Right lobe of liver (tissue), 6 donors: ENCODE results near the gene OR12D3. TPM values are rescaled to one million over a fixed set of nuclear protein-coding genes. Genes with fewer than 3 reads are reported as not detected.
"Not testable (repeated sequence)": the region's sequence is repeated elsewhere in the genome, so short reads cannot be mapped to it uniquely, and the experiment has no call there.

ENCODE experiments used
- ATAC-seq, 4 donors: fragments of 200-7000 bp; cut with Tn5 transposase; one replicate each; pipeline ENCODE4 v1.9.1; 2020; ENCODE audit warnings: mild to moderate bottlenecking in 4 of 4, moderate library complexity in 4 of 4
- DNase-seq, 3 donors: peaks; one replicate each; pipeline ENCODE4 v3.0.0-alpha.2; 2020
- H3K27ac ChIP-seq, 3 donors: fragments of 200-600 bp; one replicate each; pipeline ENCODE4 v1.8.0; 2022
- H3K27me3 ChIP-seq, 2 donors: fragments of 200-600 bp; one replicate each; pipeline ENCODE4 v1.8.0; 2022
- H3K36me3 ChIP-seq, 4 donors: fragments of 200-600 bp; sonication (generic) in 1 of 4; one replicate each; pipeline versions ENCODE4 v1.5.1 to v1.8.0; 2017 to 2022; ENCODE audit warnings: control low read depth in 1 of 4
- H3K4me1 ChIP-seq, 4 donors: fragments of 200-600 bp; sonication (generic) in 1 of 4; one replicate each; pipeline versions ENCODE4 v1.5.1 to v1.8.0; 2017 to 2022; ENCODE audit warnings: control low read depth in 1 of 4
- H3K4me3 ChIP-seq, 3 donors: fragments of 200-600 bp; one replicate each; pipeline ENCODE4 v1.8.0; 2022
- H3K9me3 ChIP-seq, 4 donors: fragments of 200-600 bp; sonication (generic) in 1 of 4; one replicate each; pipeline versions ENCODE4 v1.5.1 to v1.8.0; 2017 to 2022; ENCODE audit warnings: control low read depth in 1 of 4
- CTCF ChIP-seq, 4 donors: fragments of 200-600 bp in 3 of 4; fragments of 450-650 bp in 1 of 4; IDR thresholded peaks; one replicate each; pipeline versions ENCODE4 v1.5.1 to v1.8.0; 2016 to 2022; ENCODE audit warnings: antibody characterized with exemption in 4 of 4, mild to moderate bottlenecking in 2 of 4
- POLR2A ChIP-seq: fragments of 450-650 bp; IDR thresholded peaks from one replicate; pipeline ENCODE4 v1.6.1; 2017; ENCODE audit warnings: antibody characterized with exemption, mild to moderate bottlenecking
- WGBS: methylation state at CpG from one replicate; pipeline ENCODE4 v1.1.6; 2018; ENCODE audit warnings: low coverage, low lambda C conversion rate; ENCODE audit not compliant: insufficient coverage; ENCODE audit errors: missing lambda C conversion rate; 5-methylcytosine and 5-hydroxymethylcytosine counted together
- intact Hi-C, 2 donors: fragments of 100-400 bp; cut with DNase I; formaldehyde crosslinking; loops; one replicate each; pipeline versions ENCODE4 v1.11.2 to v1.14.1; 2022
- total RNA-seq, 6 experiments: library from RNA; depleted of rRNA in 2 of 6; stranded (reverse); fragments of >200 nt in 2 of 6; fragmentation: NEBNext Ultra II Directional in 3 of 6; extraction: Animal tissue kit (Norgen Biotek cat#: 25700) in 3 of 6; gene quantifications; one replicate each; pipeline versions ENCODE4 v1.1.0 to v1.2.4, GENCODE V29; 2016 to 2023
- donor health status: DM: no; HTN: yes; CAD: no.
- donor health status: DM: no; HTN: no; CAD: no.
- donor health status: DM: no; HTN: no; CAD: no.
- donor health status: DM: no; HTN: yes; CAD: no.
- donor health status: DM: no; HTN: yes; CAD: no.

OR12D3 gene
- total RNA-seq, 6 experiments from 2014 or later, result not detected

GRCh38 chr6:29368765-29369164 lies 6.3 kb downstream of the OR12D3 start, which contains the start of gene OR5V1:
TSS of gene OR5V1 (minus strand) at chr6:29368865. CDS start at chr6:29356195, 12,670 bp downstream.
- TF ChIP-seq POLR2A, result no peak
- no peak for TF ChIP-seq CTCF (IDR thresholded peaks at IDR 0.05)
- Histone ChIP-seq H3K4me3 (no peak within 1 kb of the TSS), H3K36me3 (no peaks in the 10 kb centered on the region), H3K27ac (no peak within 1 kb of the TSS), H3K4me1 (no peaks in the 10 kb centered on the region), H3K9me3 (no peaks in the 10 kb centered on the region), H3K27me3 (no peaks in the 10 kb centered on the region)
- WGBS, result 84% methylated on average over 3 of the region's 3 CpGs
- ATAC-seq (no peak), DNase-seq (no peak)
- intact Hi-C loops, result no loop called here

DNA sequence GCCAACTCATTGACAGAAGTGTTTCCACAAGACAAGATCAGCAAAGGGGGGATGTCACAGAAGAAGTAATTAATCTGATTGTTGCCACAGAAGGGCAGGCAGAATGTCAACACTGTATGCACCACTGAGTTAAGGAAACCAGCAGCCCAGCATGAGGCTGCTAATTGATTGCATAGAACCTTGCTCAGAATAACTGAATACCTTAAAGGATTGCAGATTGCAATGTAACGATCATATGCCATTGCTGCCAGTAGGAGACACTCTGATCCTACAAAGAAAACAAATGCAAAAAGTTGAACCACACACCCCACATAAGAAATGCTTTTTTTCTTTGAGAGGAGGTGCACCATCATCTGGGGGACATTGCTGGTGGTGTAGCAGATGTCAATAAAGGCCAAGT lies 19.5 kb downstream of the OR12D3 start:
- intact Hi-C loops, result no loop called here
- Histone ChIP-seq H3K27ac (no peak overlapping the region), H3K27me3 (no peaks in the 10 kb centered on the region), H3K36me3 (no peaks in the 10 kb centered on the region), H3K4me1 (no peaks in the 10 kb centered on the region), H3K4me3 (no peak overlapping the region), H3K9me3 (no peaks in the 10 kb centered on the region)
- ATAC-seq (no peak), DNase-seq (no peak)
- TF ChIP-seq POLR2A (no peak), CTCF (IDR thresholded peaks at IDR 0.05) (no peak)
- WGBS, result 35% methylated on average over 1 of the region's 1 CpG

DNA sequence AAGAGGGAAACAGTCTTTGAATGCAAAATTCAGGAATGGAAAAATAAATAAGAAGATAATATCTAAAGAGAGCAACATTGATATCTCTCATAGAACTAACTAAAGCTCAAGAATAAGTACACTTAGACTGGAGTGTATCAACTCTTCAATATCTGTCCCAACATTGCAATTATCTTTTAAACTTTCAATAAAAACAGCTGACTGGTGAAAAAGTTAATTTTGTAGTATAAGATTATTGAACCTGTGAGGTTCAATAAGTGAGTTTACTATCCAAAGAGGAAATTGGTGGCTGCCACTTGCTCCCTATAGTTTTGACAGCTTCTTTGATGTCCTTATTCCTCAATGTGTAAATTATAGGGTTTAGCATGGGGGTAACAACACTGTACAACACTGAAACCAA lies 20.1 kb downstream of the OR12D3 start:
- H3K4me3 ChIP-seq, result no peak overlapping the region
- no peaks in the 10 kb centered on the region for H3K9me3 ChIP-seq
- no peaks in the 10 kb centered on the region for H3K36me3 ChIP-seq
- H3K27me3 ChIP-seq, result no peaks in the 10 kb centered on the region
- H3K27ac ChIP-seq, result no peak overlapping the region
- intact Hi-C loops, result no loop called here
- H3K4me1 ChIP-seq, result no peaks in the 10 kb centered on the region
- ATAC-seq (no peak), DNase-seq (no peak)
- TF ChIP-seq CTCF (IDR thresholded peaks at IDR 0.05), result no peak
- TF ChIP-seq POLR2A, result no peak

GRCh38 chr6:29349348-29349747 lies 25.7 kb downstream of the OR12D3 start:
- H3K4me3 ChIP-seq, intact Hi-C loops, H3K27me3 ChIP-seq, H3K36me3 ChIP-seq, H3K4me1 ChIP-seq, H3K27ac ChIP-seq, DNase-seq, ATAC-seq, H3K9me3 ChIP-seq: not testable (repeated sequence)
- WGBS, result 75% methylated on average over 1 of the region's 3 CpGs

DNA sequence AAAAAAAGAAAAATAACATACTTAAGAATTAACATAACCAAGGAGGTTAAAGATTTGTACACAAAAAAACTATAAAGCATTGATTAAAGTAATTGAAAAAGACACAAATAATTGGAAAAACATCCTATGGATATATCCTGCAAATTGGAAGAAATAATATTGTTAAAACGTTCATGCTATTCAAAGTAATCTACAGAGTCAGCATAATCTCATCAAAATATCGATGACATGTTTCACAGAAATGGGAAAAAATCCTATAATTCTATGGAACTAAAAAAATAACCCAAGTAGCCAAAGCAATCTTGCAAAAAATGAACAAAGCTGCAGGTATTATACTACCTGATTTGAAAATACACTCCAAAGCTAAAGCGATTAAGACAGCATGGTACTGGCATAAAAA lies 29.7 kb downstream of the OR12D3 start:
- Histone ChIP-seq H3K4me3 (no peak overlapping the region), H3K9me3 (no peaks in the 10 kb centered on the region), H3K27me3 (no peaks in the 10 kb centered on the region), H3K27ac (no peak overlapping the region), H3K4me1 (no peaks in the 10 kb centered on the region), H3K36me3 (no peaks in the 10 kb centered on the region)
- no peak for TF ChIP-seq CTCF (IDR thresholded peaks at IDR 0.05)
- DNase-seq (no peak), ATAC-seq (no peak)
- intact Hi-C loops, result no loop called here
- 42% methylated on average over 3 of the region's 3 CpGs for WGBS
